Measurements from ENCODE around the gene SLC35F3. TPM values are rescaled to one million over a fixed set of nuclear protein-coding genes. Genes with fewer than 3 reads are reported as not detected.

Gene SLC35F3
- total and polyA plus RNA-seq, 9 of the 15 experiments (the other 6 are each of a cell fraction or from before 2014, with no cell fraction given): 0.04 to 0.07 (median 0.04) TPM; not detected in 6

GRCh38 chr1:234206651-234207284 lies 302.3 kb downstream of the SLC35F3 start:
- Histone ChIP-seq H3K79me2 (ENCODE audit: control insufficient read depth, insufficient read depth, low read length) (no peaks in the 10 kb centered on the region), H3K27ac (ENCODE audit: extremely low read depth, low read depth, low read length) (no peak overlapping the region), H4K20me1 (replicated peaks; ENCODE audit: control insufficient read depth, insufficient read depth, low read length) (no peaks in the 10 kb centered on the region), H2AFZ (ENCODE audit: low read depth, low read length) (no peak overlapping the region), H3K9me1 (ENCODE audit: control insufficient read depth, insufficient read depth, low read length) (no peaks in the 10 kb centered on the region), H3K9ac (ENCODE audit: insufficient read depth in 1 of 2, low read depth in 2 of 2, low read length in 2 of 2) (no peak overlapping the region), H3K4me2 (ENCODE audit: insufficient read depth, low read length) (no peak overlapping the region; the same call in 1 of the 2 replicates), H3K27me3 (ENCODE audit: control insufficient read depth in 2 of 2, insufficient read depth in 2 of 2, low read length in 2 of 2) (peaks cover 8 to 19% of the 10 kb centered on the region in 2 experiments), H3K4me3 (no peak overlapping the region), H3K36me3 (ENCODE audit: control insufficient read depth, insufficient read depth, low read length) (no peaks in the 10 kb centered on the region), H3K9me3 (replicated peaks; ENCODE audit: control insufficient read depth, insufficient read depth, low read depth, low read length) (no peaks in the 10 kb centered on the region), H3K4me1 (replicated peaks in 1 of 2; ENCODE audit: control insufficient read depth in 2 of 2, insufficient read depth in 2 of 2, low read length in 2 of 2) (no peaks in the 10 kb centered on the region)
- ChIA-PET POLR2A (no interaction called here), CTCF (ENCODE audit: low intra/inter-chr PET ratio) (no interaction called here)
- in situ Hi-C loops (cut with MboI): no loop called here
- ATAC-seq (peak; percentile 71), FAIRE-seq (no peak), DNase-seq (ENCODE audit: extremely low read depth in 1 of 4, low spot score in 3 of 4) (peak in 1 of 4 experiments; percentile 33)
- BruUV-seq (replicated peaks): no TSS peak
- under 1% methylated on average over 18 of the region's 18 CpGs for WGBS (ENCODE audit: insufficient coverage, low coverage, missing lambda C conversion rate)
- intact Hi-C loops (cut with micrococcal nuclease): no loop called here
- TF ChIP-seq ETS2 (tag; IDR thresholded peaks at IDR 0.05; ENCODE audit: borderline replicate concordance, poor library complexity, severe bottlenecking) (no peak), MAZ (CRISPR knock-in tag; conservative IDR thresholded peaks at IDR 0.05 in 1 of 2, IDR thresholded peaks at IDR 0.05 in 1 of 2) (no peak), BRD9 (IDR thresholded peaks at IDR 0.05; ENCODE audit: low read depth, partially characterized antibody) (no peak), JUND (IDR thresholded peaks at IDR 0.05; ENCODE audit: borderline replicate concordance, low read depth, low read length) (peak; percentile 90), JUND (tag; IDR thresholded peaks at IDR 0.05; ENCODE audit: borderline replicate concordance, low read depth, low read length) (peak; percentile 87; the same call in 2 of the 3 replicates), JUN (IDR thresholded peaks at IDR 0.05; ENCODE audit: borderline replicate concordance, low read depth, low read length) (0 out of 2 replicates have a peak, but pooled peaks have one; percentile 41), JUN (CRISPR knock-in tag; IDR thresholded peaks at IDR 0.05; ENCODE audit: borderline replicate concordance) (no peak), FOSL1 (tag; conservative IDR thresholded peaks at IDR 0.05) (peak; percentile 87), SMARCB1 (IDR thresholded peaks at IDR 0.05; ENCODE audit: insufficient read length, low read depth) (no peak), ETV6 (IDR thresholded peaks at IDR 0.05; ENCODE audit: borderline replicate concordance in 1 of 2, low read depth in 2 of 2, low read length in 1 of 2) (peak; percentile 35 to 49; a peak in 1 of 4 replicates), ETV6 (CRISPR knock-in tag; IDR thresholded peaks at IDR 0.05; ENCODE audit: borderline replicate concordance) (no peak), FOS (IDR thresholded peaks at IDR 0.05; ENCODE audit: extremely low read depth, insufficient read length) (peak; percentile 5), ZNF263 (CRISPR knock-in tag; IDR thresholded peaks at IDR 0.05; ENCODE audit: borderline replicate concordance) (peak; percentile 67), SRSF3 (IDR thresholded peaks at IDR 0.05; ENCODE audit: insufficient read depth, low read length) (no peak), ZC3H11A (IDR thresholded peaks at IDR 0.05; ENCODE audit: low read depth, low read length) (no peak)
- TF ChIP-seq, protein P1, sequence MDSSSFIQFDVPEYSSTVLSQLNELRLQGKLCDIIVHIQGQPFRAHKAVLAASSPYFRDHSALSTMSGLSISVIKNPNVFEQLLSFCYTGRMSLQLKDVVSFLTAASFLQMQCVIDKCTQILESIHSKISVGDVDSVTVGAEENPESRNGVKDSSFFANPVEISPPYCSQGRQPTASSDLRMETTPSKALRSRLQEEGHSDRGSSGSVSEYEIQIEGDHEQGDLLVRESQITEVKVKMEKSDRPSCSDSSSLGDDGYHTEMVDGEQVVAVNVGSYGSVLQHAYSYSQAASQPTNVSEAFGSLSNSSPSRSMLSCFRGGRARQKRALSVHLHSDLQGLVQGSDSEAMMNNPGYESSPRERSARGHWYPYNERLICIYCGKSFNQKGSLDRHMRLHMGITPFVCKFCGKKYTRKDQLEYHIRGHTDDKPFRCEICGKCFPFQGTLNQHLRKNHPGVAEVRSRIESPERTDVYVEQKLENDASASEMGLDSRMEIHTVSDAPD (CRISPR knock-in tag; IDR thresholded peaks at IDR 0.05): no peak
- TF ChIP-seq, protein P2, sequence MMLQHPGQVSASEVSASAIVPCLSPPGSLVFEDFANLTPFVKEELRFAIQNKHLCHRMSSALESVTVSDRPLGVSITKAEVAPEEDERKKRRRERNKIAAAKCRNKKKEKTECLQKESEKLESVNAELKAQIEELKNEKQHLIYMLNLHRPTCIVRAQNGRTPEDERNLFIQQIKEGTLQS (IDR thresholded peaks at IDR 0.05): peak; percentile 85
- TF ChIP-seq, protein P2 (CRISPR knock-in tag; conservative IDR thresholded peaks at IDR 0.05): no peak

All from K562 (cell line).